GM18502 (cell line): ENCODE data around the gene ADRM1.

Source experiments
- ATAC-seq: cut with Tn5 transposase; IDR thresholded peaks from one replicate; pipeline ENCODE4 v1.9.1; 2021; ENCODE audit warnings: mild to moderate bottlenecking; ENCODE audit not compliant: unreplicated experiment, poor library complexity

The ADRM1 gene

GRCh38 chr20:62277253-62277652 lies 25.5 kb upstream of the ADRM1 start:
- no peak for ATAC-seq

- ATAC-seq: no peak
Measured at GRCh38 chr20:62280303-62280702, 22.5 kb upstream of the ADRM1 start.

GRCh38 chr20:62281161-62281933 lies 21.4 kb upstream of the ADRM1 start:
- ATAC-seq: no peak

GRCh38 chr20:62282103-62282502 lies 20.7 kb upstream of the ADRM1 start:
- no peak for ATAC-seq

GRCh38 chr20:62282877-62283503 lies 19.8 kb upstream of the ADRM1 start:
- no peak for ATAC-seq

- no peak for ATAC-seq
Measured at GRCh38 chr20:62284448-62284847, 18.3 kb upstream of the ADRM1 start.

- ATAC-seq: no peak
Measured at GRCh38 chr20:62285151-62285550, 17.6 kb upstream of the ADRM1 start.

GRCh38 chr20:62285722-62286121 lies 17.1 kb upstream of the ADRM1 start:
- ATAC-seq: no peak

GRCh38 chr20:62286493-62287064 lies 16.2 kb upstream of the ADRM1 start:
- no peak for ATAC-seq

GRCh38 chr20:62287129-62287528 lies 15.7 kb upstream of the ADRM1 start:
- ATAC-seq: no peak

- ATAC-seq: no peak
Measured at GRCh38 chr20:62287759-62288534, 14.8 kb upstream of the ADRM1 start.

- ATAC-seq: no peak
Measured at GRCh38 chr20:62288535-62289105, 14.2 kb upstream of the ADRM1 start.

GRCh38 chr20:62289131-62289530 lies 13.7 kb upstream of the ADRM1 start:
- no peak for ATAC-seq

GRCh38 chr20:62289898-62290297 lies 12.9 kb upstream of the ADRM1 start:
- no peak for ATAC-seq

GRCh38 chr20:62291251-62292066 lies 11.3 kb upstream of the ADRM1 start:
- ATAC-seq: no peak

GRCh38 chr20:62292108-62292507 lies 10.7 kb upstream of the ADRM1 start:
- no peak for ATAC-seq

- no peak for ATAC-seq
Measured at GRCh38 chr20:62293111-62293784, 9.5 kb upstream of the ADRM1 start.

- ATAC-seq: no peak
Measured at GRCh38 chr20:62293946-62294345, 8.9 kb upstream of the ADRM1 start.

GRCh38 chr20:62294516-62294915 lies 8.3 kb upstream of the ADRM1 start:
- no peak for ATAC-seq
